SU-DHL-6 (cell line): ENCODE measurements around the gene SLC9A3.

ENCODE experiments used
- H2AFZ ChIP-seq: fragments of 200-600 bp; sonication (generic); 2 replicates; pipeline ENCODE4 v1.6.1; 2014; ENCODE audit warnings: low read depth, mild to moderate bottlenecking, moderate library complexity, mixed read lengths, antibody characterized with exemption, low read length; ENCODE audit not compliant: severe bottlenecking
- H3F3A ChIP-seq: fragments of 200-600 bp; shearing (Covaris generic); 2 replicates; pipeline ENCODE4 v1.6.0; 2016; ENCODE audit warnings: antibody characterized with exemption, mild to moderate bottlenecking; ENCODE audit not compliant: insufficient read depth
- H3K27ac ChIP-seq: fragments of 200-600 bp; sonication (generic); 2 replicates; pipeline ENCODE4 v1.5.1; 2016; ENCODE audit warnings: low read depth, mild to moderate bottlenecking, low read length, moderate library complexity, mixed read lengths
- H3K27me3 ChIP-seq: fragments of 200-600 bp; sonication (generic), shearing (Covaris generic); 2 replicates; pipeline ENCODE4 v1.6.0; 2014; ENCODE audit warnings: mild to moderate bottlenecking, low read length
- H3K36me3 ChIP-seq: fragments of 200-600 bp; sonication (generic); 2 replicates; pipeline ENCODE4 v1.6.1; 2014; ENCODE audit warnings: mild to moderate bottlenecking, low read length, mixed read lengths
- H3K4me2 ChIP-seq: fragments of 300-600, 200-600 bp; shearing (Covaris generic), sonication (generic); 2 replicates; pipeline ENCODE4 v1.6.0; 2014; ENCODE audit warnings: low read length, low read depth, mild to moderate bottlenecking; ENCODE audit not compliant: poor library complexity, severe bottlenecking
- H3K4me3 ChIP-seq: fragments of 200-600 bp; sonication (generic); 2 replicates; pipeline ENCODE4 v1.5.1; 2014; ENCODE audit warnings: antibody characterized with exemption, low read length, mild to moderate bottlenecking, mixed read lengths; ENCODE audit not compliant: insufficient read depth, poor library complexity, severe bottlenecking
- H3K79me2 ChIP-seq: fragments of 200-600 bp; sonication (generic); 2 replicates; pipeline ENCODE4 v1.6.1; 2014; ENCODE audit warnings: mild to moderate bottlenecking, low read length, moderate library complexity; ENCODE audit not compliant: insufficient read depth
- H3K9ac ChIP-seq: fragments of 200-600 bp; sonication (generic); 2 replicates; pipeline ENCODE4 v1.7.0; 2014; ENCODE audit warnings: mild to moderate bottlenecking, low read length
- H3K9me2 ChIP-seq: fragments of 200-600 bp; sonication (generic); replicated peaks from 2 replicates; pipeline ENCODE4 v1.6.1; 2014; ENCODE audit warnings: low read length; ENCODE audit not compliant: insufficient read depth
- H3K9me3 ChIP-seq: fragments of 200-600 bp; sonication (generic); 2 replicates; pipeline ENCODE4 v1.6.1; 2014; ENCODE audit warnings: low read length, mixed read lengths; ENCODE audit not compliant: insufficient read depth
- H4K20me1 ChIP-seq: fragments of 200-600 bp; sonication (generic); 2 replicates; pipeline ENCODE4 v1.6.1; 2014; ENCODE audit warnings: low read depth, mild to moderate bottlenecking, antibody characterized with exemption, low read length, moderate library complexity, mixed read lengths
- EZH2phosphoT487 ChIP-seq: fragments of 200-600 bp; sonication (generic), shearing (Covaris generic); conservative IDR thresholded peaks from 2 replicates; pipeline ENCODE4 v1.6.1; 2018; ENCODE audit warnings: mild to moderate bottlenecking, antibody characterized with exemption, low read length, moderate library complexity, mixed read lengths
- TF ChIP-seq, protein P1 (sequence below): fragments of 200-600 bp; sonication (generic); IDR thresholded peaks from one replicate; pipeline ENCODE4 v1.5.1; 2017; ENCODE audit warnings: antibody characterized with exemption, mild to moderate bottlenecking, low read length, moderate library complexity; ENCODE audit not compliant: insufficient read depth, poor library complexity, severe bottlenecking

The SLC9A3 gene

DNA sequence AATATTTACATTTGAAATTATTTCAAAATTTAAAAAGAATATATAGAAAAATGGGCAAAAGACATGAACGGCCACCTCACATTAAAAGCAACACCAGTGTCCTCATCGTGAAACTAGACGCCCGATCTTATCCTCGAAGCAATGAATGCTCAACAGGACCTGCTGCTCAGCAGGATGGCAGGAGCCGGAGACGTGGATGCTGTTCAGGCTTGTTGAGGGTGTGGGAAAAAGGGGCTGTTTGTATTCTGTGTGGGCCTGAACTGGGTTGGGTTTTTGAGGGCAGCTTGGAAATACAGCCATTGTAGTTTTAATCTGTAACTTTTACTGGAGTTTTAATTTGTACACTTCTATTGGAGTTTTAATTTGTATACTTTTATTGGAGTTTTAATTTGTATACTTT, 60.9 kb downstream of the SLC9A3 start:
- no peak overlapping the region for H2AFZ ChIP-seq
- peaks cover 4% of the 10 kb centered on the region; the same call in 1 of the 2 replicates for H3K36me3 ChIP-seq
- H3K4me3 ChIP-seq, result no peak overlapping the region
- H3K27me3 ChIP-seq, result no peaks in the 10 kb centered on the region
- no peaks in the 10 kb centered on the region for H3K9me2 ChIP-seq
- no peaks in the 10 kb centered on the region for H3K79me2 ChIP-seq
- H3K4me2 ChIP-seq, result no peak overlapping the region
- no peaks in the 10 kb centered on the region for H3F3A ChIP-seq
- no peak overlapping the region for H3K27ac ChIP-seq
- H3K9me3 ChIP-seq, result no peaks in the 10 kb centered on the region
- H4K20me1 ChIP-seq, result no peaks in the 10 kb centered on the region
- no peak overlapping the region for H3K9ac ChIP-seq
- TF ChIP-seq, protein P1, sequence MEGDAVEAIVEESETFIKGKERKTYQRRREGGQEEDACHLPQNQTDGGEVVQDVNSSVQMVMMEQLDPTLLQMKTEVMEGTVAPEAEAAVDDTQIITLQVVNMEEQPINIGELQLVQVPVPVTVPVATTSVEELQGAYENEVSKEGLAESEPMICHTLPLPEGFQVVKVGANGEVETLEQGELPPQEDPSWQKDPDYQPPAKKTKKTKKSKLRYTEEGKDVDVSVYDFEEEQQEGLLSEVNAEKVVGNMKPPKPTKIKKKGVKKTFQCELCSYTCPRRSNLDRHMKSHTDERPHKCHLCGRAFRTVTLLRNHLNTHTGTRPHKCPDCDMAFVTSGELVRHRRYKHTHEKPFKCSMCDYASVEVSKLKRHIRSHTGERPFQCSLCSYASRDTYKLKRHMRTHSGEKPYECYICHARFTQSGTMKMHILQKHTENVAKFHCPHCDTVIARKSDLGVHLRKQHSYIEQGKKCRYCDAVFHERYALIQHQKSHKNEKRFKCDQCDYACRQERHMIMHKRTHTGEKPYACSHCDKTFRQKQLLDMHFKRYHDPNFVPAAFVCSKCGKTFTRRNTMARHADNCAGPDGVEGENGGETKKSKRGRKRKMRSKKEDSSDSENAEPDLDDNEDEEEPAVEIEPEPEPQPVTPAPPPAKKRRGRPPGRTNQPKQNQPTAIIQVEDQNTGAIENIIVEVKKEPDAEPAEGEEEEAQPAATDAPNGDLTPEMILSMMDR, result no peak
- TF ChIP-seq EZH2phosphoT487, result no peak

DNA sequence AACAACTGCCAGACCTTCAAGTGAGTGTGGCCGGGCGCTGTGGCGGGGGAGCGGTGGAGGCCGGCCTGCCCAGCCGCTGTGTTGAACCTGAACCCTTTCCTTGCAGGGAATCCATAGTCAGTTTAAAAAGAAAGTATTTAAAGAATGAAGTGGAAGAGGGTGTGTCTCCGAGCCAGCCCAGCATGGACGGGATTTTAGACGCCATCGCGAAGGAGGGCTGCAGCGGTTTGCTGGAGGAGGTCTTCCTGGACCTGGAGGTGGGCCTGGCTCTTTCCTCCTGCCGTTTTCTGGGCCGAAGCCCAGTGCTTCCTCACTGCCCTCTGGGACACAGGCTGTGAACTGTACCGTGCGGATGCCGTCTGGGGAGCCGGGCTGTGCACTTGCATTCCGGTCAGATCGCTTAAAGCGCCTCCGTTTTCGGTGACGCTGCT, 62.2 kb downstream of the SLC9A3 start:
- Histone ChIP-seq H3K9me3 (no peaks in the 10 kb centered on the region), H4K20me1 (no peaks in the 10 kb centered on the region), H2AFZ (no peak overlapping the region), H3K27me3 (no peaks in the 10 kb centered on the region), H3K4me3 (no peak overlapping the region), H3F3A (no peaks in the 10 kb centered on the region), H3K79me2 (peaks cover 2% of the 10 kb centered on the region), H3K27ac (no peak overlapping the region), H3K9ac (no peak overlapping the region), H3K9me2 (no peaks in the 10 kb centered on the region), H3K4me2 (no peak overlapping the region), H3K36me3 (peaks cover 4% of the 10 kb centered on the region; the same call in 1 of the 2 replicates)
- TF ChIP-seq, protein P1, result no peak
- TF ChIP-seq EZH2phosphoT487, result no peak

DNA sequence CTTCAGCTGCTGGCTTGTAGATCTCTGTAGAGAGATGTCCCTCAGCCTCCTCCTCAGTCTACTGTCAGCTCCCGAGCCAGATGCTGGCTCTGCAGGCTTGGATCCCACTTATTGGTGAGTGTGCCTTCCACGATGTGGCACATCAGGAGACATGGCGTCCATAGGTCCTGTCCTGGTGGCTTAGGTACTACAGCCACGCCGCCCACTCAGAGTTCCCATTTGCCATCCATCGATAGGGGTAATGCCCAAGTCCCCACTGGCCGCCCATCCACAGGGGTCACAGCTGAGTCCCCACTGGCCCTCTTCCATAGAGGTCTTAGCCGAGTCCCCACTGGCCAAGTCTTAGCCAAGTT, 64.0 kb downstream of the SLC9A3 start:
- H3K4me2 ChIP-seq, result no peak overlapping the region
- H3K9ac ChIP-seq, result no peak overlapping the region
- H3K9me2 ChIP-seq, result no peaks in the 10 kb centered on the region
- no peak for TF ChIP-seq EZH2phosphoT487
- TF ChIP-seq, protein P1, result no peak
- no peak overlapping the region for H3K27ac ChIP-seq
- no peaks in the 10 kb centered on the region for H3K9me3 ChIP-seq
- H3F3A ChIP-seq, result no peaks in the 10 kb centered on the region
- H2AFZ ChIP-seq, result no peak overlapping the region
- H4K20me1 ChIP-seq, result no peaks in the 10 kb centered on the region
- H3K79me2 ChIP-seq, result peaks cover 13% of the 10 kb centered on the region
- no peaks in the 10 kb centered on the region for H3K27me3 ChIP-seq
- peaks cover 4% of the 10 kb centered on the region; the same call in 1 of the 2 replicates for H3K36me3 ChIP-seq
- H3K4me3 ChIP-seq, result no peak overlapping the region
